K562 (cell line): ENCODE results near the gene MICAL2. TPM values are rescaled to one million over a fixed set of nuclear protein-coding genes. Genes with fewer than 3 reads are reported as not detected.

ENCODE experiments used
- CXXC5 ChIP-seq: fragments of 250-450 bp; sonication (Bioruptor Pico); IDR thresholded peaks from 2 replicates; pipeline ENCODE4 v1.8.0; 2022; ENCODE audit warnings: inconsistent platforms, mild to moderate bottlenecking, moderate library complexity
- GATA2 ChIP-seq: sonication (generic); formaldehyde crosslinking; IDR thresholded peaks from 2 replicates; pipeline ENCODE4 v1.4.0; 2020; ENCODE audit warnings: mild to moderate bottlenecking, missing genetic modification reagents
- GTF2A2 ChIP-seq: IDR thresholded peaks from 2 replicates; pipeline ENCODE4 v1.6.1; 2016; ENCODE audit warnings: mild to moderate bottlenecking, missing genetic modification characterization, missing compliant biosample characterization
- GTF2E2 ChIP-seq: fragments of 200-800 bp; sonication (Bioruptor generic); IDR thresholded peaks from 2 replicates; pipeline ENCODE4 v1.6.1; 2016; ENCODE audit warnings: missing genetic modification characterization, missing compliant biosample characterization
- HDAC2 ChIP-seq: fragments of 450-650 bp; IDR thresholded peaks from 2 replicates; pipeline ENCODE4 v1.6.1; 2016; ENCODE audit warnings: mild to moderate bottlenecking
- ILK ChIP-seq: fragments of 450-650 bp; IDR thresholded peaks from 2 replicates; pipeline ENCODE4 v1.6.1; 2016; ENCODE audit warnings: missing genetic modification characterization, low read depth, mild to moderate bottlenecking, missing compliant biosample characterization, moderate library complexity, borderline replicate concordance
- L3MBTL2 ChIP-seq: fragments of 450-650 bp; IDR thresholded peaks from 2 replicates; pipeline ENCODE4 v1.6.1; 2016; ENCODE audit warnings: mild to moderate bottlenecking, moderate library complexity
- MAFG ChIP-seq: fragments of 450-650 bp; conservative IDR thresholded peaks from 2 replicates; pipeline ENCODE4 v1.6.1; 2016; ENCODE audit warnings: missing genetic modification characterization, missing compliant biosample characterization
- MTA1 ChIP-seq: fragments of 450-650 bp; IDR thresholded peaks from 2 replicates; pipeline ENCODE4 v1.6.1; 2017; ENCODE audit warnings: borderline replicate concordance
- NBN ChIP-seq: fragments of 450-650 bp; IDR thresholded peaks from 2 replicates; pipeline ENCODE4 v1.6.1; 2016; ENCODE audit warnings: low read depth, mild to moderate bottlenecking
- NR1H2 ChIP-seq: sonication (generic); formaldehyde crosslinking; IDR thresholded peaks from 2 replicates; pipeline ENCODE4 v1.4.0; 2020; ENCODE audit warnings: mild to moderate bottlenecking, missing genetic modification reagents
- PHF20 ChIP-seq: fragments of 450-650 bp; IDR thresholded peaks from 2 replicates; pipeline ENCODE4 v1.6.1; 2018; ENCODE audit not compliant: partially characterized antibody
- PHF8 ChIP-seq: fragments of 200-600 bp; sonication (generic); IDR thresholded peaks from 2 replicates; pipeline ENCODE4 v1.6.1; 2012; ENCODE audit warnings: mixed run types, mild to moderate bottlenecking, inconsistent platforms, low read length, moderate library complexity, borderline replicate concordance
- RNF2 ChIP-seq: sonication (generic); IDR thresholded peaks from 2 replicates; pipeline ENCODE4 v1.6.1; 2016
- SMAD3 ChIP-seq: fragments of 450-650 bp; formaldehyde crosslinking; conservative IDR thresholded peaks from 2 replicates; pipeline ENCODE4 v1.4.0; 2020; ENCODE audit warnings: mild to moderate bottlenecking
- SP1 ChIP-seq: sonication (generic); formaldehyde crosslinking; IDR thresholded peaks from 2 replicates; pipeline ENCODE4 v1.8.1; 2022; ENCODE audit warnings: mild to moderate bottlenecking, missing genetic modification reagents
- SUPT5H ChIP-seq: fragments of 450-650 bp; IDR thresholded peaks from 2 replicates; pipeline ENCODE4 v1.6.1; 2016
- ZBTB8A ChIP-seq: fragments of 450-650 bp; IDR thresholded peaks from 2 replicates; pipeline ENCODE4 v1.6.1; 2018; ENCODE audit warnings: mild to moderate bottlenecking, moderate library complexity; ENCODE audit not compliant: partially characterized antibody
- ZC3H11A ChIP-seq: IDR thresholded peaks from 2 replicates; pipeline ENCODE4 v1.6.1; 2012; ENCODE audit warnings: low read depth, low read length, improper control_type of control experiment
- ZNF274 ChIP-seq: IDR thresholded peaks from 2 replicates; pipeline ENCODE4 v1.6.1; 2011; ENCODE audit warnings: low read depth, mild to moderate bottlenecking, low read length, moderate library complexity, borderline replicate concordance
- ZNF347 ChIP-seq: fragments of 450-650 bp; formaldehyde crosslinking; IDR thresholded peaks from 2 replicates; pipeline ENCODE4 v1.4.0; 2020; ENCODE audit warnings: low read depth, mild to moderate bottlenecking, moderate library complexity
- ZNF79 ChIP-seq: fragments of 250-450 bp; sonication (Bioruptor Pico); IDR thresholded peaks from 2 replicates; pipeline ENCODE4 v1.4.0; 2020; ENCODE audit warnings: low read depth, mild to moderate bottlenecking, moderate library complexity
- polyA plus RNA-seq, 8 experiments: library from polyadenylated mRNA; depleted of rRNA in 4 of 8; stranded (reverse) in 5 of 8; unstranded in 3 of 8; fragments of >200 nt; fragmentation: Nextera tagmentation in 2 of 8; fragmentation: Illumina TruSeq in 1 of 8; extraction: Ambion mirVana in 2 of 8; extraction: Trizol in 1 of 8; gene quantifications; 2 replicates each; pipeline versions ENCODE4 v1.2.1 to v1.2.3, GENCODE V29; 2011 to 2014; ENCODE audit warnings: inconsistent platforms in 1 of 8, missing spikeins in 1 of 8
- total RNA-seq, 7 experiments: library from RNA; depleted of rRNA in 6 of 7; stranded (reverse); fragments of >200 nt in 6 of 7; fragmentation: Illumina TruSeq in 2 of 7; extraction: Trizol in 2 of 7; gene quantifications; 2 replicates each; pipeline versions ENCODE4 v1.2.1 to v1.2.3, GENCODE V29; 2011 to 2021; ENCODE audit warnings: low replicate concordance in 1 of 7
- TF ChIP-seq, protein P1 (sequence below): fragments of 250-450 bp; sonication (Bioruptor Pico); IDR thresholded peaks from 2 replicates; pipeline ENCODE4 v1.5.0; 2021
- TF ChIP-seq, protein P2 (sequence below): fragments of 250-450 bp; sonication (Bioruptor Pico); IDR thresholded peaks from 2 replicates; pipeline ENCODE4 v1.6.1; 2021; ENCODE audit warnings: mild to moderate bottlenecking
- TF ChIP-seq, protein P3 (sequence below): fragments of 450-650 bp; IDR thresholded peaks from one replicate; pipeline ENCODE4 v1.6.1; 2018; ENCODE audit warnings: mild to moderate bottlenecking, moderate library complexity; ENCODE audit not compliant: partially characterized antibody
- TF ChIP-seq, protein P4 (sequence below), 2 experiments: IDR thresholded peaks; 2 replicates each; pipeline ENCODE4 v1.6.1; 2012; ENCODE audit warnings: improper control_type of control experiment in 2 of 2, low read depth in 2 of 2, low read length in 2 of 2, borderline replicate concordance in 1 of 2

MICAL2 gene
- total and polyA plus RNA-seq, 9 of the 15 experiments (the other 6 are each of a cell fraction or from before 2014, with no cell fraction given): 4.7 to 64.2 (median 33.6) TPM

DNA sequence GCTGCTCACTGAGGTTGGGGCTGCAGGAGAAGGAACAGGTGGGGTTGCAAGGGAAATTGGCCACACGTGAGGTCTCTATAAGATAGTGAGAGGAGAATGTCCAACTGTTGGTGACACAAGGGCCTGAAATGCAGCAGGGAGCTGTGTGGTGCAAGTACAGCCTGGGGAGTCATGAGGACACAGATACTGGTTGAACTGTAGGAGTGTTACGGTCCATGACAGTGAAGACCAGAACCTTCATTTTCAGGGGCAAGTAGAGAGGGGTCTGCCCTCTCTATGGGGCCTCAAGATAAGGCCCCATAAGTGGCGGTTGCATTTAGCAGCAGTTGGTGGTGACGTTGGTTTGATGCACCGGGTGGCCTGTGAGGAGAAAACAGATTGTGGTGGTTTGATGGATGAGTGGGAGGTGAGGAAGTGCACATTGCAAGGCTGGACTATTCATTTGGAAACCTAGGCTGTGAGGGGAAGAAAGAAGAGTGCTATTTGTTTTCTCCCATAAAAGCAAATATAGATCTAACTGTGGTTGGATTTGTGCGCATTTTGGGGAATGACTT lies 39.4 kb downstream of the MICAL2 start (continued):
- TF ChIP-seq, protein P1, sequence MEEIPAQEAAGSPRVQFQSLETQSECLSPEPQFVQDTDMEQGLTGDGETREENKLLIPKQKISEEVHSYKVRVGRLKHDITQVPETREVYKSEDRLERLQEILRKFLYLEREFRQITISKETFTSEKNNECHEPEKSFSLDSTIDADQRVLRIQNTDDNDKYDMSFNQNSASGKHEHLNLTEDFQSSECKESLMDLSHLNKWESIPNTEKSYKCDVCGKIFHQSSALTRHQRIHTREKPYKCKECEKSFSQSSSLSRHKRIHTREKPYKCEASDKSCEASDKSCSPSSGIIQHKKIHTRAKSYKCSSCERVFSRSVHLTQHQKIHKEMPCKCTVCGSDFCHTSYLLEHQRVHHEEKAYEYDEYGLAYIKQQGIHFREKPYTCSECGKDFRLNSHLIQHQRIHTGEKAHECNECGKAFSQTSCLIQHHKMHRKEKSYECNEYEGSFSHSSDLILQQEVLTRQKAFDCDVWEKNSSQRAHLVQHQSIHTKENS: no peak
- TF ChIP-seq CXXC5 (CRISPR knock-in tag) (peak; percentile 72), SUPT5H (no peak), HDAC2 (peak; percentile 58; the same call in 1 of the 2 replicates), ZNF79 (CRISPR knock-in tag) (no peak), GTF2A2 (tag) (no peak), ZNF347 (CRISPR knock-in tag) (no peak), MAFG (tag) (no peak), GATA2 (CRISPR knock-in tag) (peak; percentile 60), ZNF274 (peak; percentile 55; the same call in 1 of the 2 replicates), ZC3H11A (no peak), PHF8 (no peak), GTF2E2 (peak; percentile 19; the same call in 1 of the 2 replicates), RNF2 (peak; percentile 95), NR1H2 (CRISPR knock-in tag) (no peak), SP1 (CRISPR knock-in tag) (peak; percentile 60; the same call in 1 of the 2 replicates), ZBTB8A (no peak), SMAD3 (CRISPR knock-in tag) (no peak), PHF20 (no peak), MTA1 (peak; percentile 72; the same call in 1 of the 2 replicates), NBN (peak; percentile 64), L3MBTL2 (peak; percentile 54; the same call in 1 of the 2 replicates), ILK (tag) (no peak)
- TF ChIP-seq, protein P2, sequence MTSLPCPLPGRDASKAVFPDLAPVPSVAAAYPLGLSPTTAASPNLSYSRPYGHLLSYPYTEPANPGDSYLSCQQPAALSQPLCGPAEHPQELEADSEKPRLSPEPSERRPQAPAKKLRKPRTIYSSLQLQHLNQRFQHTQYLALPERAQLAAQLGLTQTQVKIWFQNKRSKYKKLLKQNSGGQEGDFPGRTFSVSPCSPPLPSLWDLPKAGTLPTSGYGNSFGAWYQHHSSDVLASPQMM (CRISPR knock-in tag): no peak
- TF ChIP-seq, protein P3, sequence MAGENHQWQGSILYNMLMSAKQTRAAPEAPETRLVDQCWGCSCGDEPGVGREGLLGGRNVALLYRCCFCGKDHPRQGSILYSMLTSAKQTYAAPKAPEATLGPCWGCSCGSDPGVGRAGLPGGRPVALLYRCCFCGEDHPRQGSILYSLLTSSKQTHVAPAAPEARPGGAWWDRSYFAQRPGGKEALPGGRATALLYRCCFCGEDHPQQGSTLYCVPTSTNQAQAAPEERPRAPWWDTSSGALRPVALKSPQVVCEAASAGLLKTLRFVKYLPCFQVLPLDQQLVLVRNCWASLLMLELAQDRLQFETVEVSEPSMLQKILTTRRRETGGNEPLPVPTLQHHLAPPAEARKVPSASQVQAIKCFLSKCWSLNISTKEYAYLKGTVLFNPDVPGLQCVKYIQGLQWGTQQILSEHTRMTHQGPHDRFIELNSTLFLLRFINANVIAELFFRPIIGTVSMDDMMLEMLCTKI: no peak
- TF ChIP-seq, protein P4, sequence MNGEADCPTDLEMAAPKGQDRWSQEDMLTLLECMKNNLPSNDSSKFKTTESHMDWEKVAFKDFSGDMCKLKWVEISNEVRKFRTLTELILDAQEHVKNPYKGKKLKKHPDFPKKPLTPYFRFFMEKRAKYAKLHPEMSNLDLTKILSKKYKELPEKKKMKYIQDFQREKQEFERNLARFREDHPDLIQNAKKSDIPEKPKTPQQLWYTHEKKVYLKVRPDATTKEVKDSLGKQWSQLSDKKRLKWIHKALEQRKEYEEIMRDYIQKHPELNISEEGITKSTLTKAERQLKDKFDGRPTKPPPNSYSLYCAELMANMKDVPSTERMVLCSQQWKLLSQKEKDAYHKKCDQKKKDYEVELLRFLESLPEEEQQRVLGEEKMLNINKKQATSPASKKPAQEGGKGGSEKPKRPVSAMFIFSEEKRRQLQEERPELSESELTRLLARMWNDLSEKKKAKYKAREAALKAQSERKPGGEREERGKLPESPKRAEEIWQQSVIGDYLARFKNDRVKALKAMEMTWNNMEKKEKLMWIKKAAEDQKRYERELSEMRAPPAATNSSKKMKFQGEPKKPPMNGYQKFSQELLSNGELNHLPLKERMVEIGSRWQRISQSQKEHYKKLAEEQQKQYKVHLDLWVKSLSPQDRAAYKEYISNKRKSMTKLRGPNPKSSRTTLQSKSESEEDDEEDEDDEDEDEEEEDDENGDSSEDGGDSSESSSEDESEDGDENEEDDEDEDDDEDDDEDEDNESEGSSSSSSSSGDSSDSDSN (IDR thresholded peaks at IDR 0.05; ENCODE audit: borderline replicate concordance in 1 of 2, low read depth in 2 of 2, low read length in 2 of 2): peak in 1 of 2 experiments; percentile 46; a peak in 1 of 4 replicates
